GM18526 (cell line): ENCODE data around the gene CENPVL2.
"Not testable (repeated sequence)": the region's sequence is repeated elsewhere in the genome, so short reads cannot be mapped to it uniquely, and the experiment has no call there.

Experiments
- POLR2A ChIP-seq: IDR thresholded peaks from 3 replicates; pipeline ENCODE4 v1.6.1; 2011; ENCODE audit not compliant: insufficient read length; ENCODE audit errors: extremely low read depth

CENPVL2 gene

GRCh38 chrX:51682720-51683062 is at the start of gene CENPVL2:
Gene CENPVL2 (minus strand): TSS chrX:51682831. CDS start chrX:51682831, 0 bp downstream.
- TF ChIP-seq POLR2A, result not testable (repeated sequence)

GRCh38 chrX:51728202-51728601 is 45.6 kb upstream of the CENPVL2 start:
- no peak for TF ChIP-seq POLR2A

GRCh38 chrX:51710277-51711164 is 27.9 kb upstream of the CENPVL2 start, which contains the start of gene CENPVL1:
Gene CENPVL1 (plus strand): TSS chrX:51710512. CDS start chrX:51710512, 0 bp downstream.
- TF ChIP-seq POLR2A, result not testable (repeated sequence)

- TF ChIP-seq POLR2A, result no peak
Observed at GRCh38 chrX:51697397-51697796, 14.8 kb upstream of the CENPVL2 start.

- no peak for TF ChIP-seq POLR2A
Observed at GRCh38 chrX:51694254-51694653, 11.6 kb upstream of the CENPVL2 start.

GRCh38 chrX:51665981-51666380 is 16.6 kb downstream of the CENPVL2 start:
- TF ChIP-seq POLR2A, result no peak

- TF ChIP-seq POLR2A, result no peak
Observed at GRCh38 chrX:51643377-51643776, 39.3 kb downstream of the CENPVL2 start.

GRCh38 chrX:51641421-51642021 is 41.1 kb downstream of the CENPVL2 start:
- TF ChIP-seq POLR2A, result no peak
